HTERT RPE-1 (cell line): ENCODE results near the gene OLIG1.

Experiments
- in situ Hi-C: fragments of 300-500 bp; cut with MboI; formaldehyde crosslinking; loops from 4 replicates; pipeline ENCODE4 v1.14.3; 2020; ENCODE audit warnings: low sequenced_read_pairs

Gene OLIG1

DNA sequence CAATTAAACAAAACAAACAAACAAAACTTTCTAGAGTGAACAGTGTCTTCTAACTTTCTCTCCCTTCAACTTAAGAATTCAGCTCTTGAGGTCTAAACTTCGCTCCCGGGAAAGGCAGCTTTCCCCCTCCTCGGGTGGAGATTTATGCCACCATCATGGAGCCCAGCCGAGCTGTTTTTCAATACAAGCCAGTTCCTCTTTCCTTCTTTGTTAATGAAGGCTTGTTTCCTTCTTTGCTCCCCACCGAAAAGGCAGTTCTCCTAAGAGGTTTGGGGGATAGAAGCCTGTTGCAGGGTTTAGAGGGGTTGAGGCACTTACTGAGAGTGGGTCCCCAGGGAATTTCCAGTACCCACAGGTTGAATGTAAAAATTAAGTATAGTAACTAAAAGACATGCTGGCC lies 26.5 kb downstream of the OLIG1 start:
- in situ Hi-C loops = no loop called here

DNA sequence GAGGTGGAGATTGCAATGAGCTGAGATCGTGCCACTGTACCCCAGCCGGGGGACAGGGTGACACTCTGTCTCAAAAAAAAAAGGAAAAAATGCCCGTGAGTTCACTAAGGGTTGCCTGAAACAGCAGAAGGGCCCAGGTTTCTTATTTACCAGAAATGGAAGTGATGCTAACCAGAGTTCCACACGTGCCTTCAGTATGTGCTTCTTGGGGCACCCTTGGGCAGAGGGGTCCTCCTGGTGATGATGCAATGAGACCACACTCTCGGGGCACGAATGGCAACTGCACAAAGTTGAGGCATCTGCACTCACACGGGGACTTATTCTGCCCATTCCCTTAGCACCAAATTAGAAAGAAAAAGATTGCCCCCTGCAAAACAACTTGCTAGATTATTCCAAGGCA lies 29.2 kb downstream of the OLIG1 start:
- in situ Hi-C loops = no loop called here

DNA sequence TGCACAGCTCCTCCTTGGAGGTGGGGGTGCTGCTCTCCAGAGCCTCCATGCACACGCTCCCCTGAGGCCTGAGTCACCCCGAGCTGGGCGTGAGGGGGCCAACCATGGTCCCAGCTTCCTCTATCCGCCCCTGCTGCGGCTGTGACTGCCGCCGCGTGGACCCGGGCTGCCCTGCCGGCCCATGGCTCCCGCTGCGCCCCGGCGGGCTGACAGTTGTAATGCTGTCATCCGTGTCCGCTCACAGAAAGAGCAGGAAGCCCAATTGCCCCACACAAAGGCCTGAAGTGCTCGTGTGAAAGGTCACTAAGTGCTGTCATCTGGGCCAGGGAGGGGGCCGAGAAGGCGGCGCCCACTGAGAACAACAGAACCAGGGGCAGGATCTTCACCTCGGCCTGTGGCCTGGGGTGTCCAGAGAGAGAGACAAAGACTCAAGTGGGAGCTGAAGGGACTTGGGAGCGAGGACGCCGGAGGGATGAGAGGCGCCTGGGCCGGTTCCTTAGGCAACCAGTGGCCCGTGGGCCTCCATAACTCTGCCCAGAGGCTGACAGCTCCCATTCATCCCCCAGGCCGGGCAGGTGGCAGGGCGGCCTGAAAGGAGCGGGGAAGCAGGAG lies 31.5 kb downstream of the OLIG1 start:
- in situ Hi-C loops = no loop called here

DNA sequence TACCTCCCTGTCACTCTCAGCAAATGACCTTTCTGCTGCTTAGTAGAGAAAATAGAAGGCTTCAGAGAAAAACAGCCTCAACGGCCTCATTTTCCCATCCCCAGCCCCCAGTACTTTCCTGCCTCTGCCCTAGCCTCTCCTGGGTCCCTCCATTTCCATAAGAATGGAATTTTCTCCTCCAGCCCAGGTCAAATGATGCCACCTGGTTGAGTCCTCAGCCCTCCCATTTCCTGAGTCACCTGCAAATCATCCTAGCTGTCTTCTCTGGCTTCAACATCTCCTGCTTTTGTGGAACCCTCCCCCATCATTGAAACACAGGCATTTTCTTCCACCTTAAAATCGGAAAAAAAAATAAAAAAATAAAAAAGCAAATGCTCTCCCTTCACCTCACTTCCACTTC lies 35.1 kb downstream of the OLIG1 start:
- in situ Hi-C loops = no loop called here

DNA sequence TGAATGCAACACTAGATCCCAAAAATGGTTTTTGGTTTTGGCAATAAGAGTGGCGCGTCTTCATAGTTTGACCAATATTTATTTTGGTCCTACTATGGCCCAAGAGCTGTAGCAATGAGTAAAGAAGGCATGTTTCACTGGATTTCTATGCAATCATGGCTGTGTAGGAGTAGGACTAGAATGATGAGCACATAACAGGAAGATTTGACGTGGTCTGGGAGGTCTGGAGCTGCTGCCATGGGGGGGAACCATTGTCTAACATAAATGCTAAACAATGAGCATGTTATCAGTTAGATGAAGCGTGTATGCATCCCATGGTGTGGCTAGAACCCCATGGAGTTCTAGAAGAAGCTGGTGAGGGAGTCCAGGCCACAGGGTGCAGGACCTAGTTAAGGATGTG lies 38.3 kb downstream of the OLIG1 start:
- in situ Hi-C loops = no loop called here

DNA sequence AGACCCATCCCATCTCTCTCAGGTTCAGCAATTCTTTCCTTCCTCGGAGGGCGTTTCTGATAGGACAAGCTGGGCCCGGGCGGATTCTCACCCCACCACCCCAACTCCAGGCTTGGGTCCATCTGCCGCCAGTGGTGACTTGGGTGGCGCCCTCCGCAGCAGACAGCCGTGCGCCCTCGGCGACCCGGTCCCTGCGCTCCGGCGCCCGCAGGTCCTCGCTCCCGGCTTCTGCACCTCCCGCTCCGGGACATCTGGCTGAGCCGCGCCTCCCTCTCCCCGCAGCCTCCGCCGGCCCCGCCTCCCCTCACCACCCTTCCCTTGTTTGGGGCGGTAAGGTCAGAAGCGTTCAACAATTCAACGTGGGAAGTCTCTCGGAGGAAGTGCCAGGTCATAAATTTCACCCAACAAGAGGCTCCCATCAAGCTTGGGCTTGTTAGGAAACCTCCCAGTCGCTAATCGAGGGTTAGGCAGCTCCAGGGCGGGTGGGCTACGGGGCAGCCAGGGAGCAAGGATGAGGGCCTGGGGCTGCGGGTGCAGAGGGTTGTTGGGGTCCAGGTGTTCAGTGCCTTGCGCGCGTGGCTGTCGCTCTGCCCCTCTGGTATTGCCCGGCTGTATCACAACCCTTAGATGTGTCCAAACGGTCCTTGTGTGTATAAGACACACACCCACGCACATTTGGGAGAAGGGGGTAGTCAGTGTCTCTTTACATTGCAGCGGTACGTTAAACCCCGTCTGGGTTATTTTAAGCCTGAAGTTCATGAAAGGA lies 39.8 kb downstream of the OLIG1 start:
- in situ Hi-C loops = no loop called here

DNA sequence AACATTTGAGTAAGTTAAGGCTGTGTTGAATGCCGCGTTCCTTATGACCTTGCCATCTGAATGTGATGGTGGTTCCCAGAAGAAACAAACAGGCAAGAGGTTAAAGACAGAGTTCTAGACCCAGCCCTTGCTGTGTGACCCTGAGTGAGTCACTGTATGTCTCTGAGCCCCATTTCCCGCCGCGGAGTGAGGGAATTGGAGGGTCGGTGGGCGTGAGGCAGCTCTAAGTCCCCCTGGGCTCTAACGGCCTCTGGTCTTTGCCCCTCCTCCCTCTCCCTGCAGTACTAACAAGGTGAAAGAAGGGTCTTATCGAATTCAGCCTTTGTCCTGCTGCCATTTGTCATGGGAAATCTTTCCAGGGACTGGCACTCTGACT lies 40.4 kb downstream of the OLIG1 start:
- in situ Hi-C loops = no loop called here

DNA sequence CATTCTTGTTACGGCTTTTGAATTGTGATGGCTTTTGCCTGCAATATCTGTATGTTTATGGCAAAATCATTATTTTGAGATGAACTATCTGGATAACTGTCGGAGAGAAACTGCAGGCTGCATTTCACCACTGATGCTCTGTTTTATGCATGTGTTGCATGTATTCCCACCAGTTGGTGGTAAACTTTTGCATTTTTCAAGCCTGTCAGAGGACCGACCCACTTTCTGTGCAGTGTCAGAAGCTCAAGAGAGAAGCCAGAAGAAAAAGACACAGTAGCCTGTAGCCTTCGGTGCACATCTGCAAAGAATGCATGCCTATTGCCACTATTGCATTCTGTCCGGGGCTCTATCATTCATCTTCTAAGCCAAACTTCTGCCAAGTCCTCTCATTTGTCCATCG lies 41.6 kb downstream of the OLIG1 start:
- in situ Hi-C loops = no loop called here

DNA sequence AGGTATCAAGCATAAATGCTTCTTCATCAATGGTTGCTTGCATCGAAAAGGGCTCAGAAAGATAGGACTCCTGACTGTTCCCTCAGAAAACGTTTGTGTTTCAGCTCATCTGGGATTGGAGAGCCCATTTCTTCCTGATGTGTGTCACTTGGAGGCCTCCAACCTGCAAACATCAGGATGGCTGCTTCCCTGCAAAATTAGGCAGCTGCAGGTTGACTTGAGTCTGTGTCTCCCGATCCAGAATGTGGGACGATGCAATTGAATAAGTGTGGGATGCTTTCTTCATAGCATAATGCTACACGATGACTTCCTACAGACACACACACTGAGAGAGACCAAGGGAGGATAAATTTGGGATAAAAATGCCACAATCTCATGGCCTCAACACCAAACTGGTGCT lies 42.2 kb downstream of the OLIG1 start:
- in situ Hi-C loops = no loop called here

DNA sequence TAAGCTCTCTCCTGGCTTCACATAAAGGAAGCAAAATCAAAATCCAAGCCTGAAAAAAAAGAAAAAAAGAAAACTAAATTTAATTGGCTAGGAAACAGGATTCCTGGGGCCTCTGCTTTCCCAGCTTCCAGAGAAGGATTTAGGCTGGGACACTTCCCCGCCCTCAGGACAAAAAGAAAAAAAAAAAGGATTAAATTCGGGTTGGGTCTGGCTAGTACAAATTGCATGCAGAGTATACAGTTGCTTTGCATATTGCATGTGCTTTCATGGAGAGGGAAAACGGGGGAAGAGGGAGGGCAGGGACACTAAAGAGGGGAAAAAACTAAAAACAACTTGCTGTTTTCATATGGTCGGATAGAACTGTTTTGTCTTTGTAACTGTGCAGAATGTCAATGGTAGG lies 42.7 kb downstream of the OLIG1 start:
- in situ Hi-C loops = no loop called here

DNA sequence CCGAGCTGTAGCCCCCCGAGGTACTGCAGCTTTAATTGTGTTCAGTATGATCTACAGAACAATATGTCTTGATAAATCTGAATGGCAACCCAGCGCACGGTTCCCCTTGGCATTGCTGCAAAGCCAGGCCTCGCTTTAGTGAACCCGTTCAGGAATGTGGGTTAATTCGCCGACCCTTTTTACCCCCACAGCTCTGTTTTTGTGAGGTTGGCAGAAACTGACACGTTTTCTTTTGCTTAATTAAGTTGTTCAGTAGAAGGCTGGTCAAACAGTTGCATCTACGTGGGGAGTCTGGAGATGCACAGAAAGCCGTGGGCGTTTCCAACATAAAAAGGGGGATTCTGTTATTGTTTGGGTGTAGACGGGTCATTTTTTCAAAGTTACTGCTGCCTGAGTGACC lies 43.2 kb downstream of the OLIG1 start:
- in situ Hi-C loops = no loop called here

DNA sequence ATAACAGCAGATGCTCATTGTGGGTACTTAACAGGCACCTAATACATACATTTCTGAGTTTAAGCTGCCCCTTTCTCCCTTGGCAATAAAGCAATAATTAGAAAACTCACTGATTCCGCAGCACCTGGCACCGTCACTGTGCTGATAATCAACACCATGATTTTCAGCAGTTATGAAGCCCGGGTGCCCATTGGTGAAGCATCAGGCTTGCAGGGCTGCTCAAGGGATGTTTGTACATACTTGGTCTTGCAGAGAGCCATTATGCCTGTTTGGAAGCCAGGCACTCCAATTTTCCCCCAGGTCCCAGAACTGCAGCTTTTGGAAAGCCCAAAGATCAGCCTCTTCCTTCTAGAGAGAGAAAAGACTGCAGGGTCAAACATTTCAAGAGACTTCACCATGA lies 44.3 kb downstream of the OLIG1 start:
- in situ Hi-C loops = no loop called here

DNA sequence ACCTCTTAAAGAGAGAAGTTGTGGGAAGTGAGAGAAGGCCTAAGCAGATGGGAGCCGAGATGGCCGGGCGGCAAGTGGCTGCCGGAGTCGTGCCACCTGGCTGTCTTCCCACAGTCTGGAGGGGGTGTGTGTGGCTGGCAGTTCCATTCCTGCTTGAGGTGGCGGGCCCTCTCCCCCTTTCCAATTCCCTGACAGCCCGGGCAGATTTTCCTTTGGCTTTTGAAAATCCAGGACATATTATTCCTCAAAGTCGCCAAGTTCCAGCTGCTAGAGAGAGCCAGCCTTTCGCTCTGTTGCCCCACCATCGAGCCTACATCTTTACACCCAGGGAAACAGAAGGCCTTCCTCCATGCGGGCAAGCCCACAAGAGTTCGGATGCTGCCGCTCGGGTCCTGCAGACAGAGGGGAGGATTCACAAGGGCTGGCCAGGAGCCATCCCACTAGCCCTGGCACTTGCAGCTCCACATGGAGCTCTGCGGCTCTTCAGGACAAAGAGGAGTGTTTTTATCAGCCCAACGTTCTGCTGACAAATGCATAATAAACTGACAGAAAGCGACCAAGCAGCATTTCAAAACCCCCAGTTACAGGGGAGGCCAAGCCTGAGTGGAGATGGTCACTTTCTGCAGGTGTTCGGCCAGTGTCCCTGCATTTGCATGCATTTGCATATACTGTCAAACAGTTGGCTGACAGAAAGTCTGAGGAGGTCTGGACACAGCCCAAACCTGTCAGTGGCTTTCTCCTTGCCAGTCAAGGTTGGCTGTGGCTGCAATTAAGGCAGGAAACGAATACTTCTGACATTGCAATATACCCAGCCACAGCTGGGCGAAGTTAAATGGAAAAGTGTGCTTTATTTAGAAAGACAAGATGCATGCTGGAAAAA lies 45.9 kb downstream of the OLIG1 start:
- in situ Hi-C loops = no loop called here

DNA sequence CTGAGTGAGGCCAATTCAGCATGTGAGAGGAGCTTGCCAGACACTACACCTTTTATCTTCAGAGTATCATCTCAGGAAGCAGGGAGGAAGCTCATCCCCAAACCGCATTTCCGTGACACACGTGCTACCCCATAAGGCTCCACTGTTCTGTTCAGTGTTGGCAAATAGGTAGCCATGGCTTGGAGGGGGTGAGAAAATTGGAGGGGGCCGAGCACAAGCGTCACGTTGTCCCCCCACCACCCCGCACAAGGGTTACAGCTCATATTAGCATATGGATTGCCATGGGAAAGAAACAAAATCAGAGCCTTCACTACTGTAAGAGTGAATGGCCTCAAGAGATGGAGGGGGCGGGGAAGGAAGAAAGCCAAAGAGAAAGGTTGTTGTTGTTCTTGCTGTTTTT lies 46.7 kb downstream of the OLIG1 start:
- in situ Hi-C loops = no loop called here

DNA sequence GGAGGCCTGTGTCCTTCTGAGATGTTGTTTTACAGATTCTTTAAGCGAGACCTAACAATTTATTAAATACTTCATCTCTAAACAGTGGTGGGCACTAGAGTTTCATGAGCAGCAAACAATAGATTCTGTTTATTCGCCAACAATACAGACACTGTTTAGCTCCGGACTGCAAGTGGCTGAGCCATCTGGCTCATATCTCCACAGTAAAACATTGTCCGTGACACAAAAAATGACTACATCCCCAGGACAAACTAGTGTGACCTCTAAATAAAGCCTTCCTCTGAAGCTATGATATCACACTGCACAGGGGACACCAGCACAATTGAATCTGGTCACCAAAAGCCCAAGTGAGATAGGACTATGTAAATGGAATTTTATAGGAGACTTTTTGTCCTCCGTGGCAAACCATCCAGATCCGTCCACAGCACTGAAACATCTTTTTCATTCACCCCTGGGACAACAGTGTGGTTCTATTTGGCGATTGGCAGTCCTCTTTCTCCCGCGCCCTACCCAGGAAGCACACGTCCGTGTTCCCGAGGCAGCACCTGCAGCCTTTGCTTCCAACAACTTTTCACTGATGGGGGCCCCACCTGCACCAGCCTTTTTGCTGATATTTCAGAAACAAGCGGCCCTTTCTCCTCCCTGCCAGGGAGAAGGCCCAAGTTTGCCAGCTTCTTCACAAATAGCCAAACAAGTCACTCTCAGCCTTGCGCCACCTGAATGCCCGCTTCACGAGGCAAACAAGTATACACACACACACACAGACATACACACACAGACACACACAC lies 47.4 kb downstream of the OLIG1 start:
- in situ Hi-C loops = no loop called here
